ENCODE data around the gene SPTBN1.
"Not testable (repeated sequence)": the region's sequence is repeated elsewhere in the genome, so short reads cannot be mapped to it uniquely, and the experiment has no call there.

SPTBN1 gene

GRCh38 chr2:54504866-54505265 is 48.7 kb downstream of the SPTBN1 start:
- no peak for DNase-seq

- no peak for DNase-seq
Observed at GRCh38 chr2:54508541-54508940, 52.4 kb downstream of the SPTBN1 start.

- not testable (repeated sequence) for DNase-seq
Observed at GRCh38 chr2:54509043-54509442, 52.9 kb downstream of the SPTBN1 start.

- DNase-seq, result no peak
Observed at GRCh38 chr2:54510916-54511315, 54.8 kb downstream of the SPTBN1 start.

GRCh38 chr2:54512183-54512582 is 56.1 kb downstream of the SPTBN1 start:
- no peak for DNase-seq

- DNase-seq, result no peak
Observed at GRCh38 chr2:54512663-54513362, 56.7 kb downstream of the SPTBN1 start.

- DNase-seq, result no peak
Observed at GRCh38 chr2:54513363-54513715, 57.2 kb downstream of the SPTBN1 start.

GRCh38 chr2:54514822-54515569 is 58.9 kb downstream of the SPTBN1 start:
- no peak for DNase-seq

GRCh38 chr2:54516842-54517241 is 60.7 kb downstream of the SPTBN1 start:
- DNase-seq, result no peak

- DNase-seq, result not testable (repeated sequence)
Observed at GRCh38 chr2:54518016-54518415, 61.9 kb downstream of the SPTBN1 start.

- DNase-seq, result no peak
Observed at GRCh38 chr2:54518430-54518829, 62.3 kb downstream of the SPTBN1 start.

- DNase-seq, result no peak
Observed at GRCh38 chr2:54519841-54520459, 63.8 kb downstream of the SPTBN1 start.

- DNase-seq, result no peak
Observed at GRCh38 chr2:54520687-54521086, 64.6 kb downstream of the SPTBN1 start.

- DNase-seq, result peak; percentile 83
Observed at GRCh38 chr2:54522624-54523281, 66.6 kb downstream of the SPTBN1 start.

- DNase-seq, result no peak
Observed at GRCh38 chr2:54523324-54523959, 67.3 kb downstream of the SPTBN1 start.

- no peak for DNase-seq
Observed at GRCh38 chr2:54524226-54524991, 68.3 kb downstream of the SPTBN1 start.

- DNase-seq, result no peak
Observed at GRCh38 chr2:54525321-54525720, 69.2 kb downstream of the SPTBN1 start.

- DNase-seq, result no peak
Observed at GRCh38 chr2:54526226-54526879, 70.2 kb downstream of the SPTBN1 start.

GRCh38 chr2:54528311-54528955 is 72.3 kb downstream of the SPTBN1 start:
- DNase-seq, result no peak

GRCh38 chr2:54529518-54529917 is 73.4 kb downstream of the SPTBN1 start:
- DNase-seq, result not testable (repeated sequence)

- no peak for DNase-seq
Observed at GRCh38 chr2:54529935-54530334, 73.8 kb downstream of the SPTBN1 start.
